Activated naive CD8-positive, alpha-beta T cell treated with anti-CD3 and anti-CD28 coated beads, Interleukin-2, amount 50 U/mL, for 24 hours (primary cell): ENCODE measurements around the gene DOCK4.
A peak's percentile ranks its signal among the peaks of the same experiment; 100 is the strongest.

Experiments used
- ATAC-seq: fragments of 150-1000 bp; cut with Tn5 transposase; one replicate; pipeline ENCODE4 v1.10.0; 2021
- DNase-seq: peaks from one replicate; pipeline ENCODE4 v3.0.0; 2021
- H3K27ac Mint-ChIP-seq: one replicate; pipeline ENCODE4 v1.8.0; 2021; ENCODE audit warnings: mild to moderate bottlenecking, mixed read lengths
- H3K27me3 Mint-ChIP-seq: one replicate; pipeline ENCODE4 v1.8.0; 2021; ENCODE audit warnings: mixed read lengths
- H3K36me3 Mint-ChIP-seq: one replicate; pipeline ENCODE4 v1.8.0; 2021; ENCODE audit warnings: low read depth, mixed read lengths
- H3K4me1 Mint-ChIP-seq: one replicate; pipeline ENCODE4 v1.8.0; 2021; ENCODE audit warnings: mixed read lengths
- H3K4me3 Mint-ChIP-seq: one replicate; pipeline ENCODE4 v1.8.0; 2021; ENCODE audit warnings: mild to moderate bottlenecking, moderate library complexity, mixed read lengths
- H3K9me3 Mint-ChIP-seq: one replicate; pipeline ENCODE4 v1.8.0; 2021; ENCODE audit warnings: mixed read lengths

The DOCK4 gene

GRCh38 chr7:112205343-112206237 is 609 bp downstream of the DOCK4 start:
- ATAC-seq (peak; percentile 9), DNase-seq (peak; percentile 48)
- no peaks in the 10 kb centered on the region for H3K36me3 Mint-ChIP-seq
- no peak overlapping the region for H3K27ac Mint-ChIP-seq
- peak overlapping the region; percentile 97 for H3K4me3 Mint-ChIP-seq
- H3K9me3 Mint-ChIP-seq, result no peaks in the 10 kb centered on the region
- H3K4me1 Mint-ChIP-seq, result peaks cover 32% of the 10 kb centered on the region
- peaks cover 39% of the 10 kb centered on the region for H3K27me3 Mint-ChIP-seq

GRCh38 chr7:112204499-112205342 is 1.5 kb downstream of the DOCK4 start:
- H3K27me3 Mint-ChIP-seq, result peaks cover 44% of the 10 kb centered on the region

DNA sequence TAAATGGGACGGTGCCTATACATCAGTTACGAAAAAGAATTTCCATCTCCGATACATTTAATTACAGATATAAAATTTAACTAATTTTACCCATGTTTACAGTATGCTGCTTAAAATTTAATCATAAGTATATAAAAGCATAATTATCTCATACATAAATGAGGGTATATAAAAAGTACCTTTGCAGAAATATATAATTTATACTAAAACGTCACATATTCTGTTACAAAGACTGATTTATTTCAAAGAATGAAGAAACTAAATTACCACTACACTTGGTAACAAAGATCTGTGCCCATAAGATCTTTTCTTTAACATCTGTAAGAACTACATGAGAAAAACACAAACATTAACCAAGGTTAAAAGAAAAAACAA is 2.8 kb downstream of the DOCK4 start:
- no peak overlapping the region for H3K4me3 Mint-ChIP-seq
- peaks cover 33% of the 10 kb centered on the region for H3K4me1 Mint-ChIP-seq
- H3K27ac Mint-ChIP-seq, result no peak overlapping the region
- no peaks in the 10 kb centered on the region for H3K36me3 Mint-ChIP-seq
- peaks cover 47% of the 10 kb centered on the region for H3K27me3 Mint-ChIP-seq
- no peaks in the 10 kb centered on the region for H3K9me3 Mint-ChIP-seq
- DNase-seq (no peak), ATAC-seq (no peak)

More at GRCh38 chr7:112204499-112205342, 1.5 kb downstream of the DOCK4 start:
- H3K36me3 Mint-ChIP-seq, result no peaks in the 10 kb centered on the region
- H3K27ac Mint-ChIP-seq, result no peak overlapping the region
- no peak for DNase-seq
- ATAC-seq, result no peak
- H3K9me3 Mint-ChIP-seq, result no peaks in the 10 kb centered on the region
- H3K4me3 Mint-ChIP-seq, result peak overlapping the region; percentile 97
- H3K4me1 Mint-ChIP-seq, result peaks cover 32% of the 10 kb centered on the region

- Mint-ChIP-seq H3K36me3 (no peaks in the 10 kb centered on the region), H3K9me3 (no peaks in the 10 kb centered on the region), H3K27ac (no peak overlapping the region), H3K4me1 (peaks cover 32% of the 10 kb centered on the region), H3K4me3 (no peak overlapping the region), H3K27me3 (peaks cover 51% of the 10 kb centered on the region)
- DNase-seq, result peak; percentile 4
- no peak for ATAC-seq
Measured at GRCh38 chr7:112202816-112203215, 3.4 kb downstream of the DOCK4 start.

- DNase-seq, result no peak
- ATAC-seq, result no peak
- no peaks in the 10 kb centered on the region for H3K36me3 Mint-ChIP-seq
- H3K27ac Mint-ChIP-seq, result no peak overlapping the region
- H3K4me1 Mint-ChIP-seq, result peaks cover 22% of the 10 kb centered on the region
- H3K9me3 Mint-ChIP-seq, result no peaks in the 10 kb centered on the region
- H3K27me3 Mint-ChIP-seq, result peaks cover 59% of the 10 kb centered on the region
- H3K4me3 Mint-ChIP-seq, result no peak overlapping the region
Measured at GRCh38 chr7:112201839-112202238, 4.4 kb downstream of the DOCK4 start.

DNA sequence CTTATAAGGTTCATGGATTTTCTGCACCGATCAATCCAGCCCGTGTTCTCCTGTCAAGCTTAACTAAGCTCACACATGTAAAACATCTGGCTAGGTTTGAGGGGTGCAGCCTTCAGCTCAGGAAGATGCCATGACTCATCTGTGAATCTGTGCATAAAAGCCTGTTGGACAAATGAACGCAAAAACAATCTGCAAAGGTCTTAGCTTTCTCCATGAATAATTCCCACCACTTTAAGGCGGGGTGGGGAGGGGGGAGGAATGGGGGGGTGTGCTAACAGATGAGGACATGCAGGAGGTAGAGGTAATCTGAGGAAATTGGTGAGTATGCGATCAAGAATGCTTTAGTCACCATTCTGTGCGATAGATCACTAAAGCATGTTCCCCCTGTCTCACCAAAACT is 4.8 kb downstream of the DOCK4 start:
- Mint-ChIP-seq H3K4me1 (peaks cover 22% of the 10 kb centered on the region), H3K9me3 (no peaks in the 10 kb centered on the region), H3K27me3 (peaks cover 61% of the 10 kb centered on the region), H3K36me3 (no peaks in the 10 kb centered on the region), H3K4me3 (no peak overlapping the region), H3K27ac (no peak overlapping the region)
- ATAC-seq, result no peak
- DNase-seq, result no peak

GRCh38 chr7:112199672-112200071 is 6.5 kb downstream of the DOCK4 start:
- no peak overlapping the region for H3K27ac Mint-ChIP-seq
- no peak for DNase-seq
- H3K27me3 Mint-ChIP-seq, result peaks cover 66% of the 10 kb centered on the region
- ATAC-seq, result no peak
- H3K9me3 Mint-ChIP-seq, result no peaks in the 10 kb centered on the region
- no peaks in the 10 kb centered on the region for H3K36me3 Mint-ChIP-seq
- H3K4me3 Mint-ChIP-seq, result no peak overlapping the region
- peaks cover 18% of the 10 kb centered on the region for H3K4me1 Mint-ChIP-seq

DNA sequence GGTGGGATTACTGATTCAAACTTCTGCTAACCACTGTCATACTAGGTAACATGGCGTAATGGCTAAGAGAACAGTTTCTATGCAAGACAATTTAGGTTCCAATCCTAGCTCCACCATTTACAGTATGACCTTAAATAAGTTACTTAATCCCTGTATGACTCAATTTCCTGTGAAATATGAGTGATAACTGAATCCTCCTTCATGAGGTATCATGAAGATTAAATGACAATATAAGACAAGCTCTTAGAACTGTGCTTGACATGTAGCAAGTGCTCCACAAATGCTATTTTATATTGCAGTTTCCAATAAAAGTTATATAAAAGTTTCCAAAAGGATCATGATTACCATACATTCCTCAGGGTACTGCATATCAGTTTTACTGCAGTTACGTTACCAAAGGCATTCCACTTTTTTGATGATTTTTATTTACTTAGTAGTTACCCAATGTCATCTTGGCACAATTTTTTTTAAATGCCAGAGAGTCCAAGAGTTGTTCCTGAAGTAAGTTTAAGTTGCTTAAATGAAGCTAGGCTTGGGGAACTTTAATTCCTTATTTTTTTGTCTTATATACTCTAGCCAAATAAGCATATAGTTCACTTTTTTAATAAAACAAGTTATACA is 7.1 kb downstream of the DOCK4 start:
- Mint-ChIP-seq H3K27me3 (peaks cover 63% of the 10 kb centered on the region), H3K4me1 (peaks cover 13% of the 10 kb centered on the region), H3K36me3 (no peaks in the 10 kb centered on the region), H3K4me3 (no peak overlapping the region), H3K27ac (no peak overlapping the region), H3K9me3 (no peaks in the 10 kb centered on the region)
- ATAC-seq (peak; percentile 61), DNase-seq (no peak)

- Mint-ChIP-seq H3K4me3 (no peak overlapping the region), H3K27ac (no peak overlapping the region), H3K4me1 (peaks cover 11% of the 10 kb centered on the region), H3K9me3 (no peaks in the 10 kb centered on the region), H3K27me3 (peaks cover 53% of the 10 kb centered on the region), H3K36me3 (peaks cover 3% of the 10 kb centered on the region)
- DNase-seq (no peak), ATAC-seq (no peak)
Measured at GRCh38 chr7:112197322-112197721, 8.9 kb downstream of the DOCK4 start.

DNA sequence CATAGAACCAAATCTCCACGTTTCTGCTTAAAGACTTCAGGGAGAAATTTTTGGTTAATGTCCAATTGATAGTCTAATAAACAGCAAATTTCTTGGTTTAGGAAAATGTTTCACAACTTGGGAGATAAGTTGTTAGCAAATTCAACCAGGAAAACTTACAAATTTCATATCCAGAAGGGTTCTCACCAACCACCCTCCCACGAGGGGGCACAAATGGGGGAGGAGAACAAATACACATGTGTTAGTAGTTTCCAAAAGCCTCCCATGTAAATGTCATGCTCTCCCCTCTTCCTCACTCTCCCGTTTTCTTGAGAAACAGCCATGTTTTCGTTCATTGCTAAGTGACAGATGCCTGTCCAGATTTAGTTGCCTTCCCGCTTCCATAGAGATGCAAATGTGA is 10.5 kb downstream of the DOCK4 start:
- H3K36me3 Mint-ChIP-seq, result peaks cover 3% of the 10 kb centered on the region
- H3K27me3 Mint-ChIP-seq, result peaks cover 38% of the 10 kb centered on the region
- DNase-seq (no peak), ATAC-seq (no peak)
- no peak overlapping the region for H3K4me3 Mint-ChIP-seq
- H3K27ac Mint-ChIP-seq, result no peak overlapping the region
- peaks cover 12% of the 10 kb centered on the region for H3K4me1 Mint-ChIP-seq
- H3K9me3 Mint-ChIP-seq, result no peaks in the 10 kb centered on the region

- Mint-ChIP-seq H3K4me3 (no peak overlapping the region), H3K9me3 (no peaks in the 10 kb centered on the region)
Measured at GRCh38 chr7:112193915-112194502, 12.2 kb downstream of the DOCK4 start.

GRCh38 chr7:112192236-112193154 is 13.7 kb downstream of the DOCK4 start:
- Mint-ChIP-seq H3K4me3 (no peak overlapping the region), H3K36me3 (peaks cover 3% of the 10 kb centered on the region), H3K4me1 (peaks cover 6% of the 10 kb centered on the region), H3K27ac (no peak overlapping the region), H3K9me3 (no peaks in the 10 kb centered on the region), H3K27me3 (peaks cover 27% of the 10 kb centered on the region)
- DNase-seq (no peak), ATAC-seq (peak; percentile 65)

More at GRCh38 chr7:112193915-112194502, 12.2 kb downstream of the DOCK4 start:
- DNase-seq, result no peak
- peaks cover 3% of the 10 kb centered on the region for H3K36me3 Mint-ChIP-seq
- peaks cover 36% of the 10 kb centered on the region for H3K27me3 Mint-ChIP-seq
- no peak overlapping the region for H3K27ac Mint-ChIP-seq
- H3K4me1 Mint-ChIP-seq, result peaks cover 10% of the 10 kb centered on the region
- ATAC-seq, result no peak

GRCh38 chr7:112190120-112190519 is 16.1 kb downstream of the DOCK4 start:
- H3K9me3 Mint-ChIP-seq, result no peaks in the 10 kb centered on the region
- H3K27ac Mint-ChIP-seq, result no peak overlapping the region

More at GRCh38 chr7:112190120-112190519, 16.1 kb downstream of the DOCK4 start:
- DNase-seq, result no peak
- Mint-ChIP-seq H3K4me1 (peaks cover 6% of the 10 kb centered on the region), H3K4me3 (no peak overlapping the region), H3K27me3 (peaks cover 12% of the 10 kb centered on the region), H3K36me3 (peaks cover 3% of the 10 kb centered on the region)
- no peak for ATAC-seq
